Osteocyte (in vitro differentiated cells): ENCODE data around the gene CIROP. TPM values are rescaled to one million over a fixed set of nuclear protein-coding genes. Genes with fewer than 3 reads are reported as not detected.

Source experiments
- DNase-seq: peaks from one replicate; pipeline ENCODE4 v3.0.0; 2021; ENCODE audit warnings: mixed read lengths; ENCODE audit not compliant: unreplicated experiment; ENCODE audit errors: extremely low spot score
- H3K27ac Mint-ChIP-seq: one replicate; pipeline ENCODE4 v1.8.0; 2021; ENCODE audit warnings: mild to moderate bottlenecking, mixed read lengths; ENCODE audit not compliant: unreplicated experiment
- H3K27me3 Mint-ChIP-seq: one replicate; pipeline ENCODE4 v1.8.0; 2021; ENCODE audit warnings: mixed read lengths; ENCODE audit not compliant: unreplicated experiment
- H3K36me3 Mint-ChIP-seq: one replicate; pipeline ENCODE4 v1.8.0; 2021; ENCODE audit warnings: mixed read lengths; ENCODE audit not compliant: unreplicated experiment
- H3K4me1 Mint-ChIP-seq: one replicate; pipeline ENCODE4 v1.8.0; 2021; ENCODE audit warnings: mixed read lengths; ENCODE audit not compliant: unreplicated experiment
- H3K4me3 Mint-ChIP-seq: one replicate; pipeline ENCODE4 v1.8.0; 2021; ENCODE audit warnings: mild to moderate bottlenecking, moderate library complexity, mixed read lengths; ENCODE audit not compliant: unreplicated experiment
- H3K9me3 Mint-ChIP-seq: one replicate; pipeline ENCODE4 v1.8.0; 2021; ENCODE audit warnings: mixed read lengths; ENCODE audit not compliant: unreplicated experiment
- total RNA-seq: library from RNA; stranded (reverse); gene quantifications from 2 replicates; pipeline ENCODE4 v1.2.1, GENCODE V29; 2021
- TF ChIP-seq, protein P1 (sequence below): fragments of 200-600 bp; sonication (generic); IDR thresholded peaks from 2 replicates; pipeline ENCODE4 v1.5.0; 2021; ENCODE audit warnings: antibody characterized with exemption, mild to moderate bottlenecking, moderate library complexity

The CIROP gene
- total RNA-seq, 1 donor from 2014 or later, result not detected

- Mint-ChIP-seq H3K4me3 (no peak overlapping the region), H3K9me3 (no peaks in the 10 kb centered on the region), H3K27ac (no peak overlapping the region), H3K27me3 (no peaks in the 10 kb centered on the region), H3K36me3 (peaks cover 45% of the 10 kb centered on the region), H3K4me1 (peaks cover 3% of the 10 kb centered on the region)
- DNase-seq, result no peak
- TF ChIP-seq, protein P1, sequence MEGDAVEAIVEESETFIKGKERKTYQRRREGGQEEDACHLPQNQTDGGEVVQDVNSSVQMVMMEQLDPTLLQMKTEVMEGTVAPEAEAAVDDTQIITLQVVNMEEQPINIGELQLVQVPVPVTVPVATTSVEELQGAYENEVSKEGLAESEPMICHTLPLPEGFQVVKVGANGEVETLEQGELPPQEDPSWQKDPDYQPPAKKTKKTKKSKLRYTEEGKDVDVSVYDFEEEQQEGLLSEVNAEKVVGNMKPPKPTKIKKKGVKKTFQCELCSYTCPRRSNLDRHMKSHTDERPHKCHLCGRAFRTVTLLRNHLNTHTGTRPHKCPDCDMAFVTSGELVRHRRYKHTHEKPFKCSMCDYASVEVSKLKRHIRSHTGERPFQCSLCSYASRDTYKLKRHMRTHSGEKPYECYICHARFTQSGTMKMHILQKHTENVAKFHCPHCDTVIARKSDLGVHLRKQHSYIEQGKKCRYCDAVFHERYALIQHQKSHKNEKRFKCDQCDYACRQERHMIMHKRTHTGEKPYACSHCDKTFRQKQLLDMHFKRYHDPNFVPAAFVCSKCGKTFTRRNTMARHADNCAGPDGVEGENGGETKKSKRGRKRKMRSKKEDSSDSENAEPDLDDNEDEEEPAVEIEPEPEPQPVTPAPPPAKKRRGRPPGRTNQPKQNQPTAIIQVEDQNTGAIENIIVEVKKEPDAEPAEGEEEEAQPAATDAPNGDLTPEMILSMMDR, result no peak
Observed at GRCh38 chr14:23085458-23085857, 19.3 kb downstream of the CIROP start.

DNA sequence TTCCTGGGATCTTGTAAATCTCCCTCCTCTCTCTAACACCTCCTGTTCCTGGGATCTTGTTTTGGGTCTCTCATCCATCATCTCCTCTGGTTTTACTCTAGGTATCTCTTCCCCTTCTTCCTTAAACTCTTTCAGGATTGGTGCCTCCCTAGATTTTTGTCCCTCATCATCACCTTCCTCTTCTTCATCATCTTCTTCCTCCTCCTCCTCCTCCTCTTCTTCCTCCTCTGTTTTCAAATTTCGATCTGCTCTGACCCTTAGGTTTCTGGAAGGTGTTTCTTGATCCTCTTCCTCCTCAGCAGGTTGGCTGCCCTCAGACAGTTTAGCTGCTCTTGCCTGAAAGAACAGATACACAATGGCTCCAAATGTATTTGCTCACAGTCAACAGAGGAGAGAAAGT lies 24.3 kb downstream of the CIROP start:
- Mint-ChIP-seq H3K36me3 (peaks cover 46% of the 10 kb centered on the region), H3K27me3 (no peaks in the 10 kb centered on the region), H3K4me3 (no peak overlapping the region), H3K9me3 (no peaks in the 10 kb centered on the region), H3K27ac (peak overlapping the region; percentile 86), H3K4me1 (peaks cover 29% of the 10 kb centered on the region)
- TF ChIP-seq, protein P1, result no peak
- DNase-seq, result no peak

DNA sequence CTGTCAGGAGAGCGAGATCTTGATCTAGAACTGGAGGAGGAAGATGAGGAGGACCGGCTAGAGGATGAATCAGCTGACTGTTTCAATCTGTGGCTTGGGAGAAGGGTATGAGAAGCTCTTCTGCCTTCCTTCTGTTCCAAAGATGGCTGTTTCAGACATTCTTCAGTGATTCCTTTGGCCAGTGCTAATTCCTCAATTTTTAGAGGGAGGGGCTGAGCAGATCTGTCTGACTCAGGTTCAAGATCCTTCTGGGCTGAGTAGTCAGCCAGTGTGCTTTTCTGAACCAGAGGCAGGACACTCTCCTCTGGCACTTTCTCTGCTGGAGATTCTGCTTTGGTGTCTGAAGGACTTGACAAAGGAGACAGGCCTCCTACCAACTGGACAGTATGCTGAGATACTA lies 25.1 kb downstream of the CIROP start:
- no peak for DNase-seq
- H3K27ac Mint-ChIP-seq, result peak overlapping the region; percentile 86

GRCh38 chr14:23078692-23079116 lies 26.1 kb downstream of the CIROP start:
- Mint-ChIP-seq H3K27ac (peak overlapping the region; percentile 86), H3K36me3 (peaks cover 52% of the 10 kb centered on the region), H3K9me3 (no peaks in the 10 kb centered on the region), H3K4me3 (peak overlapping the region; percentile 14), H3K4me1 (peaks cover 29% of the 10 kb centered on the region), H3K27me3 (no peaks in the 10 kb centered on the region)
- DNase-seq, result no peak
- TF ChIP-seq, protein P1, result no peak

More for the DNA sequence above, 25.1 kb downstream of the CIROP start:
- no peaks in the 10 kb centered on the region for H3K9me3 Mint-ChIP-seq
- TF ChIP-seq, protein P1, result no peak
- H3K27me3 Mint-ChIP-seq, result no peaks in the 10 kb centered on the region
- H3K36me3 Mint-ChIP-seq, result peaks cover 48% of the 10 kb centered on the region
- peaks cover 29% of the 10 kb centered on the region for H3K4me1 Mint-ChIP-seq
- H3K4me3 Mint-ChIP-seq, result no peak overlapping the region

- H3K27me3 Mint-ChIP-seq, result no peaks in the 10 kb centered on the region
- no peak overlapping the region for H3K4me3 Mint-ChIP-seq
- H3K27ac Mint-ChIP-seq, result peak overlapping the region; percentile 86
- peaks cover 52% of the 10 kb centered on the region for H3K36me3 Mint-ChIP-seq
- DNase-seq, result no peak
- peaks cover 29% of the 10 kb centered on the region for H3K4me1 Mint-ChIP-seq
- no peaks in the 10 kb centered on the region for H3K9me3 Mint-ChIP-seq
- TF ChIP-seq, protein P1, result no peak
Observed at GRCh38 chr14:23077962-23078361, 26.8 kb downstream of the CIROP start.
